Ishikawa (cell line): ENCODE data around the gene COL4A4.

Source experiments
- CEBPB ChIP-seq: IDR thresholded peaks from 2 replicates; pipeline ENCODE4 v1.6.1; 2012
- CREB1 ChIP-seq: IDR thresholded peaks from 2 replicates; pipeline ENCODE4 v1.6.1; 2012; ENCODE audit warnings: low read depth
- EP300 ChIP-seq: IDR thresholded peaks from 2 replicates; pipeline ENCODE4 v1.6.1; 2012; ENCODE audit warnings: borderline replicate concordance
- FOXM1 ChIP-seq: IDR thresholded peaks from 2 replicates; pipeline ENCODE4 v1.6.1; 2012; ENCODE audit warnings: low read depth, borderline replicate concordance
- NFIC ChIP-seq: IDR thresholded peaks from 2 replicates; pipeline ENCODE4 v1.6.1; 2012
- TAF1 ChIP-seq: IDR thresholded peaks from 2 replicates; pipeline ENCODE4 v1.6.1; 2012; ENCODE audit warnings: low read depth, mild to moderate bottlenecking
- TF ChIP-seq, protein P1 (sequence below): IDR thresholded peaks from 2 replicates; pipeline ENCODE4 v1.6.1; 2012

GRCh38 chr2:227191367-227191766, 27.4 kb upstream of the COL4A4 start:
- TF ChIP-seq CEBPB (no peak), FOXM1 (no peak), NFIC (no peak), TAF1 (no peak), CREB1 (no peak), EP300 (no peak)
- TF ChIP-seq, protein P1, sequence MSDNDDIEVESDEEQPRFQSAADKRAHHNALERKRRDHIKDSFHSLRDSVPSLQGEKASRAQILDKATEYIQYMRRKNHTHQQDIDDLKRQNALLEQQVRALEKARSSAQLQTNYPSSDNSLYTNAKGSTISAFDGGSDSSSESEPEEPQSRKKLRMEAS: no peak
